Skin of body (tissue), 2 donors: Measurements from ENCODE around the gene BAD. TPM values are rescaled to one million over a fixed set of nuclear protein-coding genes. Genes with fewer than 3 reads are reported as not detected.
A peak's percentile ranks its signal among the peaks of the same experiment; 100 is the strongest.

Source experiments
- DNase-seq: peaks from one replicate; lab custom pipeline; 2025; lab: John Stamatoyannopoulos, UW
- total RNA-seq: library from RNA; depleted of rRNA; stranded (reverse); fragments of >200 nt; gene quantifications from one replicate; pipeline ENCODE4 v1.2.3, GENCODE V29; 2014

BAD gene
- total RNA-seq, 1 donor from 2014 or later = 27.5 TPM

DNA sequence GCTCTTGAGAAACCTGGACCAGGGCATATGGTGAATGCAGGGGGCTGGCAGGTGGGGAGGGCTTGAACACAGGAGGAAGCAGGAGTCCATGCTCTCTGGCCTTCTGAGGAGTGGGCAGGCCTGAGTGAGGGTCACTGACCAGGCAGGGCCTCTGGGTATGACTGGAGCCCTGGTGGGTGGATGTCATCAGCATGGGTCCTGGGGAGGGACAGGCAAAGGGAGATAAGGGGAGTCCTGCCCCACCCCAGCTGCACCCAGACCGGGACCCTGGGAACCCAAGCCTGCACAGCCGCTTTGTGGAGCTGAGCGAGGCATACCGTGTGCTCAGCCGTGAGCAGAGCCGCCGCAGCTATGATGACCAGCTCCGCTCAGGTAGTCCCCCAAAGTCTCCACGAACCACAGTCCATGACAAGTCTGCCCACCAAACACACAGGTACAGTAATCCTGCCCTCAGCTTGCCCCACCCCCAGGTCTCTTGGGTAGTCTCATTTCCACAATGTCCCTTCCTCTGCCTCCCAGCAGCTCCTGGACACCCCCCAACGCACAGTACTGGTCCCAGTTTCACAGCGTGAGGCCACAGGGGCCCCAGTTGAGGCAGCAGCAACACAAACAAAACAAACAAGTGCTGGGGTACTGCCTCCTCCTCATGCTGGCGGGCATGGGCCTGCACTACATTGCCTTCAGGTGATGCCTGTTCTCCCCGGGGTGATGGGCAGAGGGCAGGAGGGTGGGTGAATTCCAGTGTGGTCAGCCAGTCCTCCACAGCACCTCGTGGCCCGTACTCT, 52.1 kb downstream of the BAD start:
- DNase-seq = no peak

DNA sequence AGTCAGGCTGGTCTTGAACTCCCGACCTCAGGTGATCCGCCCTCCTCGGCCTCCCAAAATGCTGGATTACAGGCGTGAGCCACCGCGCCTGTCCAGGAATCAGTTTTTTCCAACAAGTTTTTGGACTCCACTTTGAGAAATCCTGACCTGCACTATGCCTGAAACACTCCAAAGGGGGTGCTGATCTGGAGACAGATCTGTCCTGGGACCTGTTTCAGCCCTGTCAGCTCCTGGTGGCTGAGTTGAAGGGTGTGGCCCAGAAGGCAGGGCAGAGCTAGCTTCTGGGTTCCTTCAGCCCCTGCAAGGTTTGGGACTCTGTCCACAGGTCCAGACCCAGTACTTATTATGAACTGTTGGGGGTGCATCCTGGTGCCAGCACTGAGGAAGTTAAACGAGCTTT, 52.9 kb downstream of the BAD start:
- no peak for DNase-seq

- DNase-seq = no peak
Observed at GRCh38 chr11:64230985-64231365, 53.5 kb downstream of the BAD start.

DNA sequence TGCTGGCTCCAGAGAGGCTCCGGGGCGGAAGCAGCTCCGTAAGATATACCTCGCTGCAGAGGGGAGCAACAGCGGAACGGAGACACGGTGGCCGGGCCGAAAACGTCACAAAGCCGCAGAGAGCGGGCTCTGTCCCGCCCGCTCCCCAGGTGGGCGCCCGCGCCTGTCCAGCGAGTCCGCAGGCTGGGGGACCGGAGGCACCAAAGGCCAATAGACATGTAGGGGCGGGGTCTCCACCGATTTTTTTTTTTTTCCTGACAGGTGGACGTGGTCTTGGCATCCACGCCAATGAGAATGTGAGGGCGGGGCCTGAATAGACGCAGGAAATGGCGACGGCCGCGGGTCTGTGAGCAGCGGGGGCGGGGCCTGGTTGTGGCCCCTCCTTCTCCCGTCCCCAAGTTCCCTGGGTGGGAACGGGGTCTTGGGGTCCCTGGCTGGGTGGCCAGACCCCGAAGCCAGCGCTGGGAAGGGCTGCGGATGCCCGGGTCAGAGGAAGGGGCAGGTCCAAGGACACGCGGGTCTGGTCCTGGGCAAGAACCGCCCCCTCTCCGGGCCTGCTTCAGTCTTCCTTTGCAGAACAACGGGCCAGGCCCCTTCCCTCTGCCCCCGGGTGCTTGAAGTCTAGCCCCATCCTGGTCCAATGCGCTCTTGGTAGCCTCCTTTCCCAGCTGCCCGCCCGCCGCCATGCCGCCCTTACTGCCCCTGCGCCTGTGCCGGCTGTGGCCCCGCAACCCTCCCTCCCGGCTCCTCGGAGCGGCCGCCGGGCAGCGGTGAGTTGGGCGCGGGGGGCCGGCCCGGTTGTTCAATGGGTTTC, 54.1 kb downstream of the BAD start, which contains the start of gene DNAJC4:
DNAJC4 (plus strand) TSS at position 378 of the 814 bp plus-strand sequence; CDS start at position 685, 307 bp downstream.
- peak; percentile 56 for DNase-seq

- DNase-seq = no peak
Observed at GRCh38 chr11:64229744-64230170, 54.7 kb downstream of the BAD start.

DNA sequence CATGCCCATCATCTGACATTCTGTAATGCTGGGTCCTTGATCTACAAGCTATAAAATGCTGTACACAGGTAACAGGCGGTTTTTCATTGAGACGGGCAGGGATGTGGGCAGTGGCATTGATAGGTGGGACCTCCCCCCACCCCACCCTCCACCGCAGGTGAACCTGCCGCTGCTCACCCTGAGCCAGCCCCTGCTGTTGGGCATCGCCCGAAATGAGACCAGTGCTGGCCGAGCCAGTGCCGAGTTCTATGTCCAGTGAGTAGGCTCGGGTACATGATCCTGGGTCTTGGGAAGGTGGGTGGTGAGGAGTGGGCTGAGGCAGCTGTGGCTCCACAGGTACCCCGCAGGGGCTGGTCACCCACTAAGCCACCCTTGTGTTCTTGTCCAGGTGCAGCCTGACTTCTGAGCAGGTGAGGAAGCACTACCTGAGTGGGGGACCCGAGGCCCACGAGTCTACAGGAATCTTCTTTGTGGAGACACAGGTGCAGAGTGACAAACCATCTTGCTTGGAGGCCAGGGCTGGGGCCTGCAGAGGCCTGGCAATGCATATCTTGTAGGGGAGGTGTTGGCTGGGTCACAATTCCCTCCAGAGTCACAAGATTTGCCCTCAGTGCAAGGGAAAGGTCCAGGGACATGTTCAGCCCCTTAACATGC, 55.2 kb downstream of the BAD start:
- no peak for DNase-seq

- no peak for DNase-seq
Observed at GRCh38 chr11:64227405-64227956, 57.0 kb downstream of the BAD start.

DNA sequence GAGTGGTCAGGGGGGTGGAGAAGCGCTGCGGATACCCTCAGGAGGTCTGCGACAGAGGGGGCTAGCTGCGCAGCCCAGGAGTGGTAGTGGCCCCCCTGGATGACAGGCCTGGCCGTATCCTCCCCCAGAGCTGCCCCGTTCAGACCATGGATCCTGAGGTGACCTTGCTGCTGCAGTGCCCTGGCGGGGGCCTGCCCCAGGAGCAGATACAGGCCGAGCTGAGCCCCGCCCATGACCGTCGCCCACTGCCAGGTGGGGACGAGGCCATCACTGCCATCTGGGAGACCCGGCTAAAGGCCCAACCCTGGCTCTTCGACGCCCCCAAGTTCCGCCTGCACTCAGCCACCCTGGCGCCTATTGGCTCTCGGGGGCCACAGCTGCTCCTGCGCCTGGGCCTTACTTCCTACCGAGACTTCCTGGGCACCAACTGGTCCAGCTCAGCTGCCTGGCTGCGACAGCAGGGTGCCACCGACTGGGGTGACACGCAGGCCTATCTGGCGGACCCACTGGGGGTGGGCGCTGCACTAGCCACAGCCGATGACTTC, 57.9 kb downstream of the BAD start:
- no peak for DNase-seq

- DNase-seq = peak; percentile 69
Observed at GRCh38 chr11:64225608-64226506, 58.6 kb downstream of the BAD start, which contains the start of the genes NUDT22 and TRPT1. NUDT22 (plus strand) TSS chr11:64226274; CDS start chr11:64226653, 379 bp downstream. TRPT1 (minus strand) TSS chr11:64226186; CDS start chr11:64225860, 326 bp downstream.

GRCh38 chr11:64224891-64225607, 59.4 kb downstream of the BAD start:
- no peak for DNase-seq

GRCh38 chr11:64224151-64224890, 60.1 kb downstream of the BAD start:
- DNase-seq = no peak

DNA sequence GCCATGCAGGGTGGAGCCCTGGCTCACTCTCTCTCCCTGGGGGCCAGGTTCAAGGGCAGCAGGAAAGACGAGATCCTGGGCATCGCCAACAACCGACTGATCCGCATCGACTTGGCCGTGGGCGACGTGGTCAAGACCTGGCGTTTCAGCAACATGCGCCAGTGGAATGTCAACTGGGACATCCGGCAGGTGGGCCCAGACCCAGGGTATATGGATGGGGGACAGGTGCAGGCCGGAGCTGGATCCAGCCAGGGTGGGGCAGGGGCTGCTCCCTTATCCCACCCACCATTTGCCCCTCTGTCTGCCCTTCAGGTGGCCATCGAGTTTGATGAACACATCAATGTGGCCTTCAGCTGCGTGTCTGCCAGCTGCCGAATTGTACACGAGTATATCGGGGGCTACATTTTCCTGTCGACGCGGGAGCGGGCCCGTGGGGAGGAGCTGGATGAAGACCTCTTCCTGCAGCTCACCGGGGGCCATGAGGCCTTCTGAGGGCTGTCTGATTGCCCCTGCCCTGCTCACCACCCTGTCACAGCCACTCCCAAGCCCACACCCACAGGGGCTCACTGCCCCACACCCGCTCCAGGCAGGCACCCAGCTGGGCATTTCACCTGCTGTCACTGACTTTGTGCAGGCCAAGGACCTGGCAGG, 61.3 kb downstream of the BAD start:
- no peak for DNase-seq

DNA sequence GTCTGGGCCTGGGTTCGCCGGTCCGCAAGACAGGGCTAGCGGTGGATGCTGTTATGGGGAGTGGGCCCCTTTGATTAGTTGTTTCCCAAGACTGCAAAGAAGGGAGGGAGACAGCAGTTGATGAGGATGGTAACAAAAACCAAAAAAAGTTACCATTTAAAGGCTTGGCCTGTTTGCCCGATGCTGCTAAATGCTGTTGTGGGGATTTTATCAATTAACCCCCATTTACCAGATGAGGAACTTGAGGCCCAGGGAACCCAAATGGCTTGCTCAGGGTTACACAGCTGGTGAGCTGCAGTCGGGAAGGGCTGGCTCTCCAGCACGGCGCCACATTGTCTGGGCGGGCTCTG, 61.8 kb downstream of the BAD start:
- DNase-seq = no peak

GRCh38 chr11:64220798-64221197, 63.7 kb downstream of the BAD start:
- DNase-seq = no peak

DNA sequence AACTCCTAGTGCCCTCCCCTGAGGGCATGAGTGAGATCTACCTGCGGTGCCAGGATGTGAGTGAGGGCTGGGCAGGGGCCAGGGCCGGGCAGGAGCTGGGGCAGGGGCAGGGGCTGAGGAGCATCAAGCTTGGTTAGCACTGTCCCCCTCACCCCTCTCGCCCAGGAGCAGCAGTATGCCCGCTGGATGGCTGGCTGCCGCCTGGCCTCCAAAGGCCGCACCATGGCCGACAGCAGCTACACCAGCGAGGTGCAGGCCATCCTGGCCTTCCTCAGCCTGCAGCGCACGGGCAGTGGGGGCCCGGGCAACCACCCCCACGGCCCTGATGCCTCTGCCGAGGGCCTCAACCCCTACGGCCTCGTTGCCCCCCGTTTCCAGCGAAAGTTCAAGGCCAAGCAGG, 64.2 kb downstream of the BAD start:
- DNase-seq = no peak
